AG10803 (cell line): Measurements from ENCODE around the gene ZBTB21.

Experiments used
- DNase-seq: peaks from one replicate; pipeline ENCODE4 v3.0.0; 2010; ENCODE audit warnings: low read depth
- H3K4me3 ChIP-seq: 2 replicates; pipeline ENCODE4 v1.5.1; 2011; ENCODE audit warnings: mild to moderate bottlenecking, low read length, control low read depth
- CTCF ChIP-seq: conservative IDR thresholded peaks from 2 replicates; pipeline ENCODE4 v1.5.1; 2011; ENCODE audit warnings: mild to moderate bottlenecking, low read length, control low read depth, inconsistent platforms

ZBTB21 gene

DNA sequence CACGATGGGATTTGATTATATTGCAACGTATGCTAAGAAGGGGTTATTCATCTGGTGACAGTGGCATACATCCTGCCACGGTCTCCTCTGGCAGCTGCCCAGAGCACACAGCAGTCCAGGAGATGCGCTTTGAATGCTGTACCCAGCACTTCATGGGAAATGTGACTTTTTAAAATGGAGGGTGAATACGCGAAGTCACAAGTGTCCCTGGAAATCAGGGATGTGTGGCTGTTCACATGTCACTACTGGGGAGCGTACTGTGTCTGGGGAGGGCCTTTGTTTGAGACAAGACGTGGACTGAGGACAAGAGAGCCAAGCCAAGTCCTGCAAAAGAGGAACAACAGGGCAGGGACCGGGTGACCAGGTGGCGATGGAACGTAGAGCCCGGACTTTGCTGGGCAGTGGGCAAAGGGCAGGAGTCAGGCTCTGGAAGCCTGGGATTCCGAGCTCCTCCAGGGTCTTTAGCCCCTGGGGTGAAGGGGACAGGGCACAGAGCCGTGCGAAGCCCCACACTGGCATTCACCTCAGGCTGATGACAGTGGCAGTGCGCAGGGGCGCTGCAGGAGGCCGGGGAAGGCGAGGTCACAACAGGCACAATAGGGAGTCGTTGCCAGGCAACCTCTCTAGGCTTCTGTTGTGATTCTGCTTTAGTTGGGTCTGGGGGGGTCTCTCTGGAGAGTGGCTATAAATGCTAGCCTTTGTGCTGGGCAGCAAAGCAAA is 11.4 kb upstream of the ZBTB21 start:
- no peak overlapping the region for H3K4me3 ChIP-seq
- DNase-seq = no peak
- no peak for TF ChIP-seq CTCF

- no peak for TF ChIP-seq CTCF
- no peak overlapping the region for H3K4me3 ChIP-seq
- DNase-seq = no peak
Observed at GRCh38 chr21:42019706-42020105, 9.5 kb upstream of the ZBTB21 start.

GRCh38 chr21:42019101-42019605 is 9.0 kb upstream of the ZBTB21 start:
- DNase-seq = no peak
- H3K4me3 ChIP-seq = no peak overlapping the region
- TF ChIP-seq CTCF = no peak

- no peak overlapping the region for H3K4me3 ChIP-seq
- TF ChIP-seq CTCF = no peak
- no peak for DNase-seq
Observed at GRCh38 chr21:42017022-42017421, 6.9 kb upstream of the ZBTB21 start.

DNA sequence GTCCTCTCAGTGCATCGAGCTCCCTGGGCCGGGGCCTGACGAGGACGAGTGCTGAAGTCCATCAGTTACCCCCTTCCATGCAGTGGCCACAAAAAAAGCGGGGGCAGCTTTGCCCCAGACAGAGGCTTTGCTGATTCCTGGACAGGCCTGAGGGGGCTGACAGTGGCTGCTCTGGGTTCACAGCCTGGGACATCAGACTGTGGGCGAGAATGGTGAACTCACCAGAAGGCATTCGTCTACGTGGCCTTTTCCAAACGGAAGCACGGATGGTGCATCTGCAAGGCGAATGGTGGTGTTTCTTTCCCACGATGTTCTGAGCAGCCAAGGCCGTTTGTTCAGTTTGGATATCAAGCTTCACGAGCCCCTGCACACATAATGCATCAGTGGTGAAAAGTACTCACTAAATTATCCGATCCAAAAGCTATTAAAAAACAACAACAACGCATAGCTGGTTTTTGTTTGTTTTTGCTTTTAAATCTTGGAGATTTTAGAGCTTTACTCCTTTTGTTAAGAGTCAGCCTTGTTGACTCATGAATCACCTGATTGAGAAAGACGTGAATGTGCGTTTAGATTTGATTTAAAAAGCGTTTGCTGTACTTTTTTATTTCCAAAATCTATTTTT is 6.3 kb upstream of the ZBTB21 start:
- DNase-seq = no peak
- no peak overlapping the region for H3K4me3 ChIP-seq
- no peak for TF ChIP-seq CTCF

DNA sequence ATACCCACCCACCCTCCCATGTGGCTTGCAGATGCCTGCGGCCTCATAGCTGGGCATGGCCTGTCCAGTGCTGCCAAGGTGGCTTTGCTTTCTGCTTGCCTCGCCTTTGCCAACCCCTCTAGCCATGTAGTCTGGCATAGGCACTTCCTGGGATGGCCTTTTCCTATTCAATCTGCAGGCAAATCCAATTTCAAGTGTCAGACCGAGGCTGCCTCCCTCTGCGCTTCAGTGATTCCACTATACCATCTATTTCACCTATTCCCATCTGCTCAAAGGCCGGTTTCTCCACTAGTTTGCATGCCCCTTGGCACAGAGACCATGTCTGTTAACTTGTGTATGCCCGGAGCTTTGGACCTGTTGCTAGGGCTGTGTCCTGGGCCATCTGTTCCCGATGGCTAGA is 3.8 kb upstream of the ZBTB21 start:
- TF ChIP-seq CTCF = no peak
- no peak overlapping the region for H3K4me3 ChIP-seq
- no peak for DNase-seq

DNA sequence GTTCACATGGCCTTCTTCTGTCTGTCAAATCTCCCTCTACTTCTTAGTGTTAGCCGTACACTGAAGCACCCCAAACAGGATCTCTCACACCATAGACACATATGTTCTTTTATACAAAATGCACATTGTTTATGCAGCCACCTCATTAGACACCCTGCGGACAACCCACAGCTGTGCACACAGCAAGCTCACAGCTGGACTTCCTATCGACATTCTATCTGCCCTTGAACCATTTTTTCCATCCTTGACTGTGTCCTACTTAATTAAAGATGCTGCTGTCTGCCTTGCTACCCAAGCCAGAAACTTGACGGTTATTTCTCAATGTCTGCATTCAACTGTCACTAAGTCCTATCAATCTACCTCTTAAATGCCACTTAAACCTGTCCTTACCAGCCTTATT is 3.2 kb upstream of the ZBTB21 start:
- TF ChIP-seq CTCF = no peak
- H3K4me3 ChIP-seq = no peak overlapping the region
- no peak for DNase-seq
